Neural cell (in vitro differentiated cells): ENCODE measurements around the gene METTL15.

ENCODE experiments used
- EP300 ChIP-seq: fragments of 450-650 bp; conservative IDR thresholded peaks from 2 replicates; pipeline ENCODE4 v1.6.1; 2014; ENCODE audit warnings: antibody characterized with exemption, mild to moderate bottlenecking, moderate library complexity; ENCODE audit not compliant: poor library complexity, severe bottlenecking
- EZH2 ChIP-seq: fragments of 200-600, 300-800 bp; shearing (Covaris generic), sonication (generic); IDR thresholded peaks from 2 replicates; pipeline ENCODE4 v1.6.1; 2014; ENCODE audit warnings: antibody characterized with exemption, low read length, borderline replicate concordance, mild to moderate bottlenecking; ENCODE audit not compliant: insufficient read depth, poor library complexity, severe bottlenecking
- MXI1 ChIP-seq: fragments of 450-650 bp; conservative IDR thresholded peaks from 2 replicates; pipeline ENCODE4 v1.6.1; 2014; ENCODE audit warnings: antibody characterized with exemption, mild to moderate bottlenecking; ENCODE audit not compliant: poor library complexity, severe bottlenecking
- POLR2AphosphoS5 ChIP-seq: IDR thresholded peaks from 2 replicates; pipeline ENCODE4 v1.6.1; 2012
- TAF1 ChIP-seq: IDR thresholded peaks from 2 replicates; pipeline ENCODE4 v1.6.1; 2012; ENCODE audit warnings: low read depth

DNA sequence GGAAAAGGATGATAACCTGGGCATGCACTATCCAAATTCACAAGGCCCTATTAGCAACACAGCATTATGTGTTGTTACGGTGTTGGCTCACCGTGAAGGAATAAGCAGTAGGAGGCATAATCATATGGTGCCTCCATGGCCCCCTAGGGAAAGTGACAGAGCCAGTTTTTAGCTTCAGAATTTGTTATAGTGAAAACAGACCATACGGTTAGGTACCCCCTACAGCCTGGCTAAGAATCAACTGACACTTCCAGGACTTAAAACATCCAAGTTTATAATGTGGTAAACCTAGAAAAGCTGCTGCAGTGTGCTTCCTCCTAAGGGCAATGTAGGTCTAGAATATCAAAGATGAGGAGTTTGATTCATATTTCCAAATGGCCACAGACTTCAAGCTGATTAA is 30.7 kb upstream of the METTL15 start:
- no peak for TF ChIP-seq EP300
- TF ChIP-seq MXI1, result no peak
- TF ChIP-seq POLR2AphosphoS5, result no peak
- TF ChIP-seq EZH2, result no peak
- no peak for TF ChIP-seq TAF1
